HG02938 (cell line): ENCODE measurements around the gene NOX5.
"Not testable (repeated sequence)": the region's sequence is repeated elsewhere in the genome, so short reads cannot be mapped to it uniquely, and the experiment has no call there.

ENCODE experiments used
- ATAC-seq: cut with Tn5 transposase; IDR thresholded peaks from one replicate; pipeline ENCODE4 v1.9.1; 2021; ENCODE audit warnings: mild to moderate bottlenecking, moderate library complexity; ENCODE audit not compliant: unreplicated experiment

The NOX5 gene

DNA sequence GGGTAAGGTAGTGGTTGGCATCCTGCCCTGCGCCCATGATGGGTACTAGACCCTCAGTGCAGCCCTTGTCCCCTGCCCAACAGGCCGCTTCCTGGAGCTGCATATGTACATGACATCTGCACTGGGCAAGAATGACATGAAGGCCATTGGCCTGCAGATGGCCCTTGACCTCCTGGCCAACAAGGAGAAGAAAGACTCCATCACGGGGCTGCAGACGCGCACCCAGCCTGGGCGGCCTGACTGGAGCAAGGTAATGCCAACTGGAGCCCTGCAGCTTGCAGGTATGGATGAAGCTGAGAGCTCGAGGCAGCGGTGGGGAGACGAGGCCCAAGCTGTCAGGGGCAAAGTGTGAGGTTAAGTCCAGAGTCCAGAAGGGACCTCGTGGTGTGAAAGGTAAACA, 40.8 kb downstream of the NOX5 start:
- ATAC-seq, result no peak

DNA sequence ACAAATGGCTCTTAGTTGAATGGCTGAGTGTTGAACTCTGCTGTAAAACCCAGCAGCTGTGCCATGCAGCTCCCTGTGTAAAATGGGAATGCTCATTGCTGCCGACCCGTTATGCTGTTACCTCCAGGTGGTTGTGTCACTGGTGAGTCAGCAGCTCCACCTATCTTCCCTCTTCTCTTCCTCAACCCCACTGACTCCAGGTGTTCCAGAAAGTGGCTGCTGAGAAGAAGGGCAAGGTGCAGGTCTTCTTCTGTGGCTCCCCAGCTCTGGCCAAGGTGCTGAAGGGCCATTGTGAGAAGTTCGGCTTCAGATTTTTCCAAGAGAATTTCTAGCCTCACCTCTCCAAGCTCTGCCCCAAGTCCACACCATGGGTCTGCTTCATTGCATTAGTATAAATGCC, 41.9 kb downstream of the NOX5 start:
- ATAC-seq, result no peak

DNA sequence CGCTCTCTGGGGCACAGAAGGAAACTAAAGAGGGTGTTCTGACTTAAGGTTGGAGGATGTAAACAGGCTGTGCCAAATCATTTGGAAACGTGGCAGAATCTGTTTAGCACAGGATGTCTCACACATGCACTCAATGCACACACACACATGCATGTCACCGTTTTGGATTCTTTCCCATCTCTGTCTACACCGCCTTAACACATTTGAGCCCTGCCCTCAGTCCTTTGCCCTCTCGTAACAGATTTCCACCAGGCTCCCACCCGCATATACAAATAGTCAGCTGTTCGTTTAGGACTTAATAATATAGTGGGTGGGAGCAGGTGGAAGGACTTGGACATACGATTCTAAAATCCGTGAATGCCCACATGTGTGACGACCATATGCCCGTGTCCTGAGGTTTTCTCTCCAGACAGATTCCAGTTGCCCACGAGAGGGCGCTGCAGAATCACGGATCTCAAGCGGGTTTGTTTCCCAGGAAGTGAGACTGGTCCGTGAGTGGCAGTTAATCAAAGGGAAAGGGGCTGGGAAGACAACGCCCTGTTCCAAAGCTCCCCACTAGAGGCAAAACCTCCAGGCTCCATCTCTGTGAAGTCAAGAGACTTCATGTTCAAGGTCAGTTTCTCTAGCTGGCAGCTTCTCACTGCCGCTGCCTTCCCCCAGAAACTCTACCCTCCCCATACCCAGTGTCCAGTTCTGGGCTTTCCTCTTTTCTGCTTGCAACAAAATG, 44.5 kb downstream of the NOX5 start:
- no peak for ATAC-seq

GRCh38 chr15:69059557-69059943, 45.1 kb downstream of the NOX5 start:
- no peak for ATAC-seq

GRCh38 chr15:69060041-69060481, 45.6 kb downstream of the NOX5 start:
- no peak for ATAC-seq

DNA sequence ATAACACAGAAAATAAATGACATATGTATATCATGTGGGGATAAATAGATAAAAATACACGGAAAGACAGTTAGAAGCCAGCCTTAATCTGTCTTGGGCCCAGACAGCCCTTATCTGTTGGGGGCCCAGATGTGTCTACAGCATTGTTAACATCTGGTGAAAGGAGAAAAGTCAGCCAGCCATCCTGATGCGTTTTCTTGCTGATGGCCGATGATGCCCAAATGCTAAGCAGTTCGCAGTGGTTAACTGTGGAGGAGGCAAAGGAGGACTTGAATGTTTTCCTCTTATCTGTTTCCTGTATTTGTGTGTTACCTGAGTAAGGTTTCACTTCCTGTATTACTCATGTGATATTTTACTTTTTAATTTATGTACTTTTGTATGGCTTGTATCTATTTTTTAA, 46.2 kb downstream of the NOX5 start:
- ATAC-seq, result no peak

DNA sequence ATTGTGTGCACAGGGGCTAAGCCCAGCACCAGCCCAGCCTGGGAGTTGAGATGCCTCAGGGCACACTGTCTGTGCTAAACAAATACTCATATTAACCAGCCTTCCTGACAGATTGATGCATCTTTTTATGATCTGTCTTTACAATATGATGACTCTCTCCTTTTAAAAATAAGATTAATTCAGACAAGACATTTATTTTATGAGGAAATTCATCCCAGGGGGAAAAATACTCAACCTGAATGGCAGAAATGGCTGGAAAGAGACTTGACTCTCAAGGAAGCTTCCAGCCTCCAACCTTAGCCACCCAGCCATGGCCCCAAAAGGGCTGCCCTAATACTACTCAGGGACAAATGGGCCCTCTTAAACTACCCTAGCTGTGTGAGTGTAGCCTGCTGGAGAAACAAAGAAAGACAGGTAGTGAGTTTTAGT, 46.9 kb downstream of the NOX5 start:
- ATAC-seq, result no peak

DNA sequence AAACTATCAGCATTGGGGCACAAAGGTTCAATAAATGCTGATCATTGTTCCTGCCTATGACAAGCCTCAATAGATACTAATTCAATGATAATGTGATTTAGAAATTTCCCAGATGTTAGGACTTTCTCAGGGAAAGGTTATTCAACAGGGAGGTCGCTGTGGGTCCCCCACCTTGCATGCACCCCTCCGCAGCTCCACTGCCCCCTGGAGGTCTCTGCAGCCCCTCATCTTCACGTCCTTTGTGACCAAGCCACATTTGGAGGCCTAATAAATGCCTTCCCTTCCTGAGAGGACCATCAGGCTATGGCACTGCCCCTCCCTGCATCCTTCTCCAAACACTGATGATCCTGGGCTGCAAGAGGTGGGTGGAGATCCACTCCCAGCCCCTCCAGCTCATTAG, 50.2 kb downstream of the NOX5 start:
- ATAC-seq, result no peak

GRCh38 chr15:69066007-69066995, 51.8 kb downstream of the NOX5 start:
- ATAC-seq, result no peak

GRCh38 chr15:69067296-69067695, 52.8 kb downstream of the NOX5 start:
- no peak for ATAC-seq

DNA sequence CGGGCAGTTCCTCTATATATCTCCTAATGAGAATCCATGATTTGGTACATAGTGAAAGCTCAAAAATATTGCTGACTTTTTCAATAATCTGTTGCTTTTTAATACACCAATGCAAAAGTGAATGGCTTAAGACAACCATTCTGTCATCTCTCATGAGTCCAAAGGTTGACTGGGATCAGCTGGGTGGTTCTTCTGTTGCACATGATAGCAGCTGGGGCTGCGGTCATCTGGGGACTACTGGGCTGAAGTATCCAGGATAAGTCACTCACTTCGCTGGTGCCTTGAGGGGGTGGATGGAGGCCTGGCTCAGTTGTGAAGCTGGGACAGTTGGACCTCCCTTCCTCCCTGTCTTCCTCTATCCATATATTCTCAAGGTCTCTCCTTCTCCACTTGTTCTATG, 53.7 kb downstream of the NOX5 start:
- ATAC-seq, result no peak

DNA sequence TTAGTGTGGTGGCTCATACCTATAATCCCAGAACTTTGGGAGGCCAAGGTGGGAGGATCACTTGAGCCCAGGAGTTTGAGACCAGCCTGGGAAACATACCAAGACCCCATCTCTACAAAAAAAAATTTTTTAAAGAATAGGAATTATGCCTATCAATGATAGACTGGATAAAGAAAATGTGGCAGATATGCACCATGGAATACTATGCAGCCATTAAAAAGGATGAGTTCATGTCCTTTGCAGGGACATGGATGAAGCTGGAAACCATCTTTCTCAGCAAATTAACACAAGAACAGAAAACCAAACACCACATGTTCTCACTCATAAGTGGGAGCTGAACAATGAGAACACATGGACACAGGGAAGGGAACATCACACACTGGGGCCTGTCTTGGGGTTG, 54.8 kb downstream of the NOX5 start:
- not testable (repeated sequence) for ATAC-seq

- ATAC-seq, result no peak
Observed at GRCh38 chr15:69069996-69070395, 55.5 kb downstream of the NOX5 start.

GRCh38 chr15:69070396-69070795, 55.9 kb downstream of the NOX5 start:
- no peak for ATAC-seq

DNA sequence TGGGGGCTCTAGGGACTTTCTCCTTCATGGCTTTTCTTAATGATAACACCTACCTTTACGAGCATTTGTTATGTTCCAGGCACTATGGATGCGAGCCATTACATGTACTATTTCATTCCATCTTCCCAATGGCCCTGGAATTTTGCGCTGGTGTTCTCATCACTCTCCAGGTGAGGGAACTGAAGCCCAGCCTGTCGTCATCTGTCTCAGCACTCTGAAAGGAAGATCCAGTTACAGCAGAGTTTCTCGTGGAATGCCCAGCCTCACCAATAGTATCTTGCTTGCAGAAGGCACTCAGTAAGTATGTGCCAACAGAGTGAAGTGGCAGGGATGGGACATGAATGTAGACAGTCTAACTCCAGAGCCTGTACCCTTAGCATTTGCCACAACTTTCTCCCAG, 56.8 kb downstream of the NOX5 start:
- no peak for ATAC-seq

- ATAC-seq, result no peak
Observed at GRCh38 chr15:69072906-69073305, 58.4 kb downstream of the NOX5 start.

GRCh38 chr15:69074001-69074842, 59.7 kb downstream of the NOX5 start:
- no peak for ATAC-seq

GRCh38 chr15:69074843-69075224, 60.3 kb downstream of the NOX5 start:
- no peak for ATAC-seq

DNA sequence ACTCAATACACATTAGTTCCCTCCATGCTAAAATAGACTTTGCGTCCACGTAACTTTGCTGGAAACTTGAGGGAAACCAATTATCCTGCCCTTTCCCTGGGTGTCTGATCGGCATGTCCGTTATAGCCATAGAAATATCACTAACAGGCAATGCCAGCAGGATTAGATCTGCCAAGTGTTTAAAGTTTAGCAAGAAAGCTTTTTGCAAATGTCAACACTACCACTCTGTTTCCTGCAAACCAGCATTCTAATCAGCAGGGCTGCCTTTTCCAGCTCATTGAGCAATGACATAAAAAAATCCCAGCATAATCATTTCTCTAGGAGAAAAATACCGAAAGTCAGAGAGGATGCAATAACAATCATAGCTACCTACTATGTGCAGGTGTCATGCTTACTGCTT, 60.9 kb downstream of the NOX5 start:
- ATAC-seq, result no peak

- no peak for ATAC-seq
Observed at GRCh38 chr15:69076756-69077155, 62.3 kb downstream of the NOX5 start.

GRCh38 chr15:69078638-69079037, 64.1 kb downstream of the NOX5 start:
- no peak for ATAC-seq
